Sigmoid colon (tissue), 3 donors: ENCODE measurements around the gene MGST2.

Experiments used
- POLR2A ChIP-seq, 2 donors: fragments of 450-650 bp; IDR thresholded peaks; one replicate each; pipeline ENCODE4 v1.6.1; 2016; ENCODE audit warnings: antibody characterized with exemption in 2 of 2, mild to moderate bottlenecking in 2 of 2, moderate library complexity in 2 of 2
- TF ChIP-seq, protein P1 (sequence below), 4 experiments: fragments of 450-650 bp in 3 of 4; fragments of 200-600 bp in 1 of 4; IDR thresholded peaks; one replicate each; pipeline ENCODE4 v1.5.1; 2016 to 2019; ENCODE audit warnings: antibody characterized with exemption in 4 of 4, mild to moderate bottlenecking in 3 of 4, moderate library complexity in 2 of 4

DNA sequence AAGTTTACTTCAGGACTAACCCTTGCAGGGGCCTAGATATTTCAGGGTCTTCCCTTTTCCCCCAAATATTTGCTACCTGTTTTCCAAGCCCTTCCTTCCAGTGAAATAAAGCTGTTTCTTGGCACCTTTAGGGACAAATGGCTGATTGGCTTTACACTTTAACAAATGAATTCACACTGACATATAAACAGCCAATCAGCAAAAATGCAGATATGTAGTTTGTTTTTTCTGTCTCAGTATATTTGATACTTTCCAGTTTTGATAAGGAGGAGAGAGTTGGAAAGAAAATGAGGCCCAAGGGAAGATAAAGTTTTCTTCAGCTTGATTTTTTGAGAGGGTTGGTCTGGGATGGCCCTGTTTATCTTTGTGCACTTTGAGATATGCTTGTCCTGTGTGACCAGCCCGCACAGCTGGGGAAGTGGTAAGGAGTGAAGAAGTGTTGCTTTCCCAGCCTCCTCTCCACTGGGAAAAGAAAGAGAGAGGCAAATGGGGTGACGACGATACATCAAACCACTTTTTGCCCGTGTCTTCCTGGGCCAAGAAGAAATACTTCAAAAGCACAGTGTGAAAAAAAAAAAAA, 67.5 kb downstream of the MGST2 start:
- TF ChIP-seq, protein P1, sequence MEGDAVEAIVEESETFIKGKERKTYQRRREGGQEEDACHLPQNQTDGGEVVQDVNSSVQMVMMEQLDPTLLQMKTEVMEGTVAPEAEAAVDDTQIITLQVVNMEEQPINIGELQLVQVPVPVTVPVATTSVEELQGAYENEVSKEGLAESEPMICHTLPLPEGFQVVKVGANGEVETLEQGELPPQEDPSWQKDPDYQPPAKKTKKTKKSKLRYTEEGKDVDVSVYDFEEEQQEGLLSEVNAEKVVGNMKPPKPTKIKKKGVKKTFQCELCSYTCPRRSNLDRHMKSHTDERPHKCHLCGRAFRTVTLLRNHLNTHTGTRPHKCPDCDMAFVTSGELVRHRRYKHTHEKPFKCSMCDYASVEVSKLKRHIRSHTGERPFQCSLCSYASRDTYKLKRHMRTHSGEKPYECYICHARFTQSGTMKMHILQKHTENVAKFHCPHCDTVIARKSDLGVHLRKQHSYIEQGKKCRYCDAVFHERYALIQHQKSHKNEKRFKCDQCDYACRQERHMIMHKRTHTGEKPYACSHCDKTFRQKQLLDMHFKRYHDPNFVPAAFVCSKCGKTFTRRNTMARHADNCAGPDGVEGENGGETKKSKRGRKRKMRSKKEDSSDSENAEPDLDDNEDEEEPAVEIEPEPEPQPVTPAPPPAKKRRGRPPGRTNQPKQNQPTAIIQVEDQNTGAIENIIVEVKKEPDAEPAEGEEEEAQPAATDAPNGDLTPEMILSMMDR (IDR thresholded peaks at IDR 0.05), result no peak
- no peak for TF ChIP-seq POLR2A (IDR thresholded peaks at IDR 0.05)
